Stimulated activated effector memory CD8-positive, alpha-beta T cell treated with anti-CD3 and anti-CD28 coated beads, Interleukin-12 subunit alpha, Interleukin-12 subunit beta, amount 100 ng/mL, for 72 hours (primary cell): ENCODE measurements around the gene PGAM2.

Source experiments
- ATAC-seq: fragments of 150-1000 bp; cut with Tn5 transposase; 2 replicates; pipeline ENCODE4 v1.10.0; 2021
- DNase-seq, 2 donors: peaks; one replicate each; pipeline ENCODE4 v3.0.0; 2021 to 2022; ENCODE audit warnings: low spot score in 2 of 2
- H3K27ac Mint-ChIP-seq: one replicate; pipeline ENCODE4 v1.8.0; 2022; ENCODE audit warnings: mild to moderate bottlenecking, mixed read lengths
- H3K36me3 Mint-ChIP-seq: one replicate; pipeline ENCODE4 v1.8.0; 2022; ENCODE audit warnings: mild to moderate bottlenecking, mixed read lengths
- H3K4me1 Mint-ChIP-seq: one replicate; pipeline ENCODE4 v1.8.0; 2022; ENCODE audit warnings: mixed read lengths
- H3K4me3 Mint-ChIP-seq: one replicate; pipeline ENCODE4 v1.8.0; 2022; ENCODE audit warnings: mild to moderate bottlenecking, mixed read lengths
- H3K9me3 Mint-ChIP-seq: one replicate; pipeline ENCODE4 v1.8.0; 2022; ENCODE audit warnings: mixed read lengths

The PGAM2 gene

DNA sequence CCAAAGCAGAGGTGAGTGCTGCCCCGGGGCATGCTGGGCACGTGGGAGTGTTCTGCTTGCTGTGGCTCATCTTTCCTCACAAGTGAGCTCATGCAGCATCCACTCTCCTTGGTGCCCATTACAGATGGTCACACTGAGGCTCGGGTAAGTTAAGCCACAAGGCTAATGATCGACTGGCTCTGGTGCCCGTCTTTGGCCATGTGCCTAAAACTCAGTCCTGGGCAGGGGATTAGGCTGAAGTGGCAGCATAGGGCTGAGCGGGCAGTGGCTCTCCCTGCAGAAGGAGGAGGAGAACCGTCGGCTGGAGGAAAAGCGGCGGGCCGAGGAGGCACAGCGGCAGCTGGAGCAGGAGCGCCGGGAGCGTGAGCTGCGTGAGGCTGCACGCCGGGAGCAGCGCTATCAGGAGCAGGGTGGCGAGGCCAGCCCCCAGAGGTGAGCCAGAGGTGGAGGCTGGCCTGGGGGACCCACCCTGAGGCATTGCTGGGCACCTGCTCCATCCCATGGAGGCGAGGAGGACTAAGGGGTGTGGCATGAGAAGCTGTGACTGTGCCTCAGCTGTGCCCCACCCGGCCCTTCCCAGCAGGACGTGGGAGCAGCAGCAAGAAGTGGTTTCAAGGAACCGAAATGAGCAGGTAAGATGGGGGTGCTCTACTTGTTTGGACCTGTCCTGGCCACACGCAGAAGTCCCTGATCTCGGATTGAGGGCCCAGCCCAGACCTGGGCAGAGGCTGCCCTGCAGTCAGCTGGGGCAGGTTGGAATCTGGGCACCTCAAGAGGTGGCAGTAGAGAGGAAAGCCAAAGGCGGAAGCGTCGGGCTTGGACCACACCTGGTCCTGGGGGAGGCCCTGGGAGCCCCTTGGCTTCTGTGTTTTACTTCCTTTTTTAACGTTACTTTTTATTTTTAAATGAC lies 7.3 kb downstream of the PGAM2 start:
- DNase-seq (no peak), ATAC-seq (no peak)
- peaks cover 82% of the 10 kb centered on the region for H3K36me3 Mint-ChIP-seq
- peaks cover 30% of the 10 kb centered on the region for H3K4me1 Mint-ChIP-seq
- peak overlapping the region; percentile 85 for H3K27ac Mint-ChIP-seq
- no peak overlapping the region for H3K4me3 Mint-ChIP-seq
- no peaks in the 10 kb centered on the region for H3K9me3 Mint-ChIP-seq

DNA sequence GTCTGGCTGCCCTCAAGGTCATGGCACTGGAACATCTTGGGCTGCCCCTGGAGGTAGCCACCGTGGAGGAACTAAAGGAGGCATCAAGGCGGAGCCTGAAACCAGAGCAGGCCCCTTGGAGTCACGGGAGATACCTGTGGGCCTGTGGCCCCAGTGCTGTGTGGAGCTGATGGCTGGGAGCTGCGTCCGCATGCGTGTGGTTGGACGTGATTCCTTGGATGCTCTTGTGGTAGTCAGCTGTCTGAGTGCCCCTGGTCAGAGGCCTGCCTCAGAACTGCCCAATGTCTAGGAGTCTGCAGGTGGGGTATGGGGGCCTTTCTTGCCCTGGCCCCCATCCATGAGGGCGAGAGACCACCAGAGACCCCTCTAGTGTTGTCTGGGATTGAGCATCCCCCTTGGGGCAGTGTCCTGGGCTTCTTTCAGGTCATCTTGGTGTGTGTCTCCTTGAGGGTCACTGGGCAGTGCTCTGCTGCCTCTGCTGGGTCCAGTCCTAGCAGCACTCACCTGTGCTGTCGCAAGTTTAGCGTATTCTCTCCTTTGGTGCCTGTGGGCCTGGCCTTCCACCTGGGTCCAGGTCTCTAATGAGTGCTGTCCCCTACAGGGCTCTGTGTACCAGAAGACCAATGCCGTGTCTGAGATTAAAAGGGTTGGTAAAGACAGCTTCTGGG lies 8.1 kb downstream of the PGAM2 start:
- no peak overlapping the region for H3K4me3 Mint-ChIP-seq
- H3K36me3 Mint-ChIP-seq, result peaks cover 85% of the 10 kb centered on the region
- no peak for DNase-seq

DNA sequence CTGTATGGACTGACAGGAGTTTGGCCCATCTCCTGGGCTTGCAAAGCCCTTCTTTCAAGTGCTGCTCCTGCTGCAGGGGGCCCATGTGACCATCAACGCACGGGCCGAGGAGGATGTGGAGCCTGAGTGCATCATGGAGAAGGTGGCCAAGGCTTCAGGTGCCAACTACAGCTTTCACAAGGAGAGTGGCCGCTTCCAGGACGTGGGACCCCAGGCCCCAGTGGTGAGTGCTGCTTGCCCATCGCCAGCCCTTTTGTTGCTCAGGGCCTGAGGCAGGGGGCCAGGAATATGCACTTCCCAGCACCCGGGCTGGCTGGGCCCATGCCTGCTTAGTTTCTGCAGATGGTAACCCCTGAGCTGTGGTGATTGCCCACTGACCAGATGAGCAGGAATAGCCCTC lies 8.7 kb downstream of the PGAM2 start:
- Mint-ChIP-seq H3K4me3 (no peak overlapping the region), H3K9me3 (no peaks in the 10 kb centered on the region), H3K4me1 (peaks cover 30% of the 10 kb centered on the region), H3K27ac (no peak overlapping the region), H3K36me3 (peaks cover 91% of the 10 kb centered on the region)
- no peak for ATAC-seq
- no peak for DNase-seq

More for the DNA sequence above, 8.1 kb downstream of the PGAM2 start:
- Mint-ChIP-seq H3K9me3 (no peaks in the 10 kb centered on the region), H3K27ac (peak overlapping the region; percentile 85), H3K4me1 (peaks cover 30% of the 10 kb centered on the region)
- no peak for ATAC-seq

DNA sequence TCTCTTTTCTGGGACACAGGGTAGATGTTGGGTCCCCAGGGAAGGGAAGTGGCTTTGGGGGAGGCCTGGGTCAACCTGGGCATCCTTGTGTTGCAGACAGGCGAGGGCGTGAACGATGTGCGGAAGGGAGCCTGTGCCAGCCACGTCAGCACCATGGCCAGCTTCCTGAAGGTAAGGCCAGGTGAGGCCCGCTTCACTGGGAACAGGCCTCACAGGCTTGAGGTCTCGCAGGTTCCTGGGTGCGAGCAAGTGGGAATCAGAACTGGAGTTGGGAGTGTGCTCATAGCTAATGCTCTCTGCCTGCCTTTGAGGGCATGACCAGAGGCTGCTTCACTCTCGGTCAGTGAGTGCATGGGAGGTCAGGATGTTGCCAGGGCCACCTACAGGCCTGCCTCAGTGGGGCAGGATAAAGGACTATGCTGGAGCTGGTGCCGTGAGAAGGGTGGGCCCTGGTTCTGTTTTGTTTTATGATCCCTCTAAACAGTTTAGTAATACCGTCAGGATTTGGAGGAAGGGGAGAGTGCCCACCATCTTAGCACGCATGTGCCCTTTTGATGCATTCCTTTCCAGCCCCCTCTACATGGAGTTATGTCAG lies 12.5 kb downstream of the PGAM2 start:
- Mint-ChIP-seq H3K36me3 (peaks cover 100% of the 10 kb centered on the region), H3K27ac (no peak overlapping the region), H3K9me3 (no peaks in the 10 kb centered on the region), H3K4me3 (no peak overlapping the region), H3K4me1 (peaks cover 44% of the 10 kb centered on the region)
- ATAC-seq, result no peak
- no peak for DNase-seq

DNA sequence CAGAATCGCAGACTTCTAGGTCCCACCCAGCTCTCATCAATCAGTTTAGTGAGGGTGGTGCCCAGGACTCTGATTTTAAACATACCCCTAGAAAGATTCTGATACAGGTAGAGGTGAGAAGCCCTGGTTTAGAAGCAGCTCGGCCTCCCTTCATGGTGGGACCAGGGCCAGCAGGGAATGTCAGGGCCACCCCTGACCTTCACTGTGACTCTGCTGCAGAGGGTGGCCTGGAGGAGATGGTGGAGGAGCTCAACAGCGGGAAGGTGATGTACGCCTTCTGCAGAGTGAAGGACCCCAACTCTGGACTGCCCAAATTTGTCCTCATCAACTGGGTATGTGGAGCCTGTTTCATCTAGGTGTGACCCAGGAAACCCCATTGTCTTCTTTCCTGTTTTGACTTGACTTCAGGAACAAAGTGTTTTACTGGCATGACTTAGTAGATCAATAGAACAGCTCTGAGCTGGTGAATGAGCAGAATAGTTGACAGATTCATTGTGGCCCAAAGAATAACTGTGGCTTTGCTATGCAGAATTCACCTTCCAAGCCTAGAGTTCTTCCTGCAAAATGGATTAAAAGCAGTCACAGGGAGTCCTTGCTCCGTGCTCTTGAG lies 13.7 kb downstream of the PGAM2 start:
- peaks cover 46% of the 10 kb centered on the region for H3K4me1 Mint-ChIP-seq
- no peaks in the 10 kb centered on the region for H3K9me3 Mint-ChIP-seq
- no peak overlapping the region for H3K27ac Mint-ChIP-seq
- no peak overlapping the region for H3K4me3 Mint-ChIP-seq
- H3K36me3 Mint-ChIP-seq, result peaks cover 94% of the 10 kb centered on the region
- DNase-seq (no peak), ATAC-seq (no peak)

DNA sequence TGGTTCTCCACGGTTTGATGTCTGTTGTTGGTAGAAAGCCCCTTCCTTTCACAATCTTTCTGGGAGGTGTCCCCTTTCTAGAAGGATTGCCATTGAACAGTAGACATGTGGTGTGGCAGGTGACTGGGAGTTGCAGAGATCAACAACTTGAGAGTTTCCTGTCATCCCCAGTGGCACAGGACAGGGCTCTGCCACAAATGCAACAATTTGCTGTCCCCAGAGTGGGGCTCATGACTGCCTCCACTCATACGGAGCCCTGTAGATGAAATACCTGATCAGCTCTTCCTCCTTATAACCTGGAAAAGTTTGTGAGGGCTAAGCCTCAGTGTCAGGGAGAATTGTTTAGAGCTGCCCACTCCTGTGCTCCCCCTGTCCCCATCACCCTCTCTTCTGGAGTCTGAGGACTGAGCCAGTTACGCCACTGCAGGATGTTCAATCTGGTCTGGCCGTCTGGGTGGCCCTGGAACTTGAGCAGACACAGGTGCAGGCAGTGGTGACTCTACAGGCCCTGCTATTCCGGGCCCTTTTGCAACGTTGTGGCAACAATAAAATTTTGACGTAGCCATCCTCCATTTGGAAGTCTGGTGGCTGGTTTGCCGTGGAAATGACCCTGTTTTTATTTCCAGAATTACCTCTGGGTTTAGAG lies 14.3 kb downstream of the PGAM2 start:
- ATAC-seq, result no peak
- H3K36me3 Mint-ChIP-seq, result peaks cover 94% of the 10 kb centered on the region
- DNase-seq, result no peak
- no peak overlapping the region for H3K4me3 Mint-ChIP-seq
- peak overlapping the region; percentile 77 for H3K27ac Mint-ChIP-seq
- H3K4me1 Mint-ChIP-seq, result peaks cover 50% of the 10 kb centered on the region
- H3K9me3 Mint-ChIP-seq, result no peaks in the 10 kb centered on the region

DNA sequence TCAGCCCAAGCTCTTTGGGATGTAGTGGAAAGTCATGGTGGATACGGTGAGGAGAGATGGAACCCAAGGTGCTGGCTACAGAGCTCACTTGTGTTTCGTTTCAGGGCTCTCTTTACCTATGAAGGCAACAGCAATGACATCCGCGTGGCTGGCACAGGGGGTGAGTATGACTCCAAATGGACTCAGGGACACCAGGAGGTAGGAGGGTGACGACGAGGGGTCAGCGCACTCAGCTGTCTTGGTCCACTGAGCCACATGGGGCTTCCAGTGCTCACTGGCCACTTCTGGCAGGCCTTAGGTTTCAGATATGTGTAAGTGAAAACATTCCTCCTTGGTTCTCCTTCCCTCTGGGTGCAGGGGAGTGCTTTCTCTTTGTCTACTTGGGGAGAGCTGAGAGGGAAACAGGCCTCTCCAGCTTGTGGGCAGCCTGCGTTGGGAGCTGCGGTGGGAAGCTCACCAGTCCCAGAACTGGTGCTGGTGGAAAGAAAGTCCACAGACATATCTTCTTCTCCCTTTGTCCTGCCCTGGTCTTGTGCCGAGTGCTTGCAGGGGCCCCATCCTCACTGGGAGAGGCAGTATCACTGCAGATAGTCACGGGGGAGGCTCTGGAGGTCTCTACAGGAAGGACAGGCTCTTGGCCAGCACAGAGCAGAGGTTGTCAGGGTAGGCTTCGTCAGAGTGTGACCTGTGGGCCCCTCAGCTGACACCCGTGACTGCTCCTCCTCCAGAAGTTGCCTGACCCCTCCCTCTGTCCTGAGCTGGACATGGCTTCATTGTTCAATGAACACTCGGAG lies 15.0 kb downstream of the PGAM2 start:
- Mint-ChIP-seq H3K36me3 (peaks cover 94% of the 10 kb centered on the region), H3K27ac (peak overlapping the region; percentile 77), H3K4me1 (peaks cover 54% of the 10 kb centered on the region), H3K9me3 (no peaks in the 10 kb centered on the region), H3K4me3 (no peak overlapping the region)
- DNase-seq (no peak), ATAC-seq (no peak)

DNA sequence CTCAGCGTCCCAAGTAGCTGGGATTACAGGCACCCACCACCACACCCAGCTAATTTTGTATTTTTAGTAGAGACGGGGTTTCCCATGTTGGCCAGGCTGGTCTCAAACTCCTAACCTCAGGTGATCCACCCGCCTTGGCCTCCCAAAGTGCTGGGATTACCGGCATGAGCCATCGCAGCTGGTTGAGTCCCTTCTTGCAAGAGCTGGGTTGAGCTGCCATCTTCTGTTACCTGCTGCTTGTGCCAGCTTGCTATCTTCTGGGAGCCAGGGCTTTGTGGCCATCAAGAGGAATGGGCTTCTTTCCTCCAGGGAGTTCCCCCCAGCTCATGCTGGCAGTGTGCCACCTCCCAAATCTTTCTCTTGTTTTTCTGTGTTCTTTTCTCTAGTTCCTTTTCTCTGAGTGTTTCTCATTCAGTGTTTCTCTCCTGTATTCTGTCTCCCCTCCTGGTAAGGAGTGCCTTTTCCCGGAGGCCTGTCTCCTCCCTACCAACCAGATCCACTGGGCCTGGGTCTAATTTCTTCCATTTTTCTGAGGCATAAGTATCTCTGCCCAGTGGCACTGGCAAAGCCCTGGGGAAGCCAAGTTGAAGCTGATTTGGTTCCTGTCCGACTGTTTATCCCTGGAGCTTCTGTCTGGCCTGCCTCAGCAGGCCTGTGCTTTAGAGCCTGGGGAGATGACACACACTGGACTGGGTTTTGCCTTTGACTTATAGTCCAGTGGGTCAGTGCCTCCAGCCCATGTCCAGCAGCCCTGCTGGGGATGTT lies 17.2 kb downstream of the PGAM2 start:
- Mint-ChIP-seq H3K27ac (peak overlapping the region; percentile 86), H3K4me1 (peaks cover 55% of the 10 kb centered on the region), H3K9me3 (no peaks in the 10 kb centered on the region), H3K4me3 (peak overlapping the region; percentile 34), H3K36me3 (peaks cover 74% of the 10 kb centered on the region)
- DNase-seq, result no peak
- ATAC-seq, result no peak

DNA sequence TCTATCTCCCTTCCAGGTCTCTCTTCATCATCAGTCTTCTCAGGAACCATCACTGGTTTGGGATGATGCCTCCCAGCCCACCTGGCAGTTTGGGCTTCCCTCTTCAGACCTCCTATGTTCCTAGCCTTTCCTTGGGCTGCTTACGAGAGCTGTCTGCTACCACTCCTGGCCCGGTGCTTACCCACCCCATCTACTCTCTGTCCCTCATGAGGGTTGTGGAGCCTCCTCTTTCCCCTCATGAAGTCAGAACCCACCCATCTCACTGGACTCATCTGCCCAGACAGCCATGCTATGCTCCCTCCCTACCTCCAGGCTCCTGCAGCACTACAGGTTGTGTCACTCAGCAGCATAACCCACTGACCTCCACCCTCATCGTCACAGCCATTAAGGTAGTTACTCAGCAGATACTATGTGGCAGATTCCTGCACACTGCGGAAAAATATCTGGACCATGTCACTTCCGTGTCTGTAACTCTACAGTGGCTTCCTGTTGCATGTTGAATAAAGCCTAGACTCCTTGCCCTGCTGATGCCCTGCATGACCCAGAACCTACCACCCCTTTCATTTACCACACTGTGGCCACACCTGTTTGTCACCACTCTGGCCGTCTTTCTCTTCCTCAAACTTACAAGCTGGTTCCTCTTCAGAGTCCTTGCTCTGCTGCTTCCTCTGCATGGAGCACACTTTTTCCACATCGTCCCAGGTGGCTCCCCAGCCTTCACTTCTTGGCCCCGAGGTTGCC lies 18.9 kb downstream of the PGAM2 start:
- peak overlapping the region; percentile 80 for H3K4me3 Mint-ChIP-seq
- H3K9me3 Mint-ChIP-seq, result no peaks in the 10 kb centered on the region
- no peak for DNase-seq
- H3K36me3 Mint-ChIP-seq, result peaks cover 57% of the 10 kb centered on the region
- ATAC-seq, result peak; percentile 86
- peak overlapping the region; percentile 89 for H3K27ac Mint-ChIP-seq
- H3K4me1 Mint-ChIP-seq, result peaks cover 55% of the 10 kb centered on the region

DNA sequence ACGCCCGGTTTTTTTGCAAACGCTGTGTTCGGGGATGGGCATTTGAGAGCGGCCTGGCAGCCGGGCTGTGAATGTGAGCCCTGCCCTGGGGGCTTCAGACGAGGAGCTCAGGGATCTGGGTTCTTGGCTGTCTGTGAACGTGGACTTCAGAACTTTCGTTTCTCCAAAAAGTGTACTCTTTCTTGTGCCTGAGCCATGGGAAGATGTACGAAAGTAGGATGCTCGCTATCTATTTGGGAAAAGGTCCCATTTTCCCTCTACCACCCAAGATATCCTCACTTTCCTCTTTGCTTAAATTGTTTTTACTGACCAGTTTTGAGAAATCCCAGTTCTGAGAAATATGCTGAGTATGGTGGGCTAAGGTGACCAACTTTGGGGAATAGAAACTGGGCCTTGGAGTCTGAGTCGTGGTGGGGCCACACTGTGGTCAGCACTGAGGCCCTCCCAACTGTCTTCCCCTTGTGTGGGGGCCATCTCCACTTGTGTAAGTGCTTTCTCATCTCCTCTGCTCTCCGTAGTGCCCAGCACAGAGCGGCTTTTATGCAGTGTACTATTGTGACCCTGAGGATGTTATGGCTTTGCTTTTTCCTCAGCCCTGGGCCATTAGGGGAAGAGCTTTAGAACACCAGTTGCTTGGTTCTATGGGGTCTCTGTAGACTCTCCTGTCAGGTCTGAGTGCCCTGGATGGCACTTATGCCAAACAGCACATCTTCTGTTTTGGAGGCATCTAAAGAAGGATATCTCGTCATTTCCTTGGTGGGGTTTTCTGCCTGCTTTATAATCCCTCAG lies 19.9 kb downstream of the PGAM2 start:
- Mint-ChIP-seq H3K4me3 (peak overlapping the region; percentile 80), H3K27ac (peak overlapping the region; percentile 89), H3K36me3 (peaks cover 51% of the 10 kb centered on the region), H3K4me1 (peaks cover 57% of the 10 kb centered on the region), H3K9me3 (no peaks in the 10 kb centered on the region)
- ATAC-seq (peak; percentile 5), DNase-seq (no peak)

DNA sequence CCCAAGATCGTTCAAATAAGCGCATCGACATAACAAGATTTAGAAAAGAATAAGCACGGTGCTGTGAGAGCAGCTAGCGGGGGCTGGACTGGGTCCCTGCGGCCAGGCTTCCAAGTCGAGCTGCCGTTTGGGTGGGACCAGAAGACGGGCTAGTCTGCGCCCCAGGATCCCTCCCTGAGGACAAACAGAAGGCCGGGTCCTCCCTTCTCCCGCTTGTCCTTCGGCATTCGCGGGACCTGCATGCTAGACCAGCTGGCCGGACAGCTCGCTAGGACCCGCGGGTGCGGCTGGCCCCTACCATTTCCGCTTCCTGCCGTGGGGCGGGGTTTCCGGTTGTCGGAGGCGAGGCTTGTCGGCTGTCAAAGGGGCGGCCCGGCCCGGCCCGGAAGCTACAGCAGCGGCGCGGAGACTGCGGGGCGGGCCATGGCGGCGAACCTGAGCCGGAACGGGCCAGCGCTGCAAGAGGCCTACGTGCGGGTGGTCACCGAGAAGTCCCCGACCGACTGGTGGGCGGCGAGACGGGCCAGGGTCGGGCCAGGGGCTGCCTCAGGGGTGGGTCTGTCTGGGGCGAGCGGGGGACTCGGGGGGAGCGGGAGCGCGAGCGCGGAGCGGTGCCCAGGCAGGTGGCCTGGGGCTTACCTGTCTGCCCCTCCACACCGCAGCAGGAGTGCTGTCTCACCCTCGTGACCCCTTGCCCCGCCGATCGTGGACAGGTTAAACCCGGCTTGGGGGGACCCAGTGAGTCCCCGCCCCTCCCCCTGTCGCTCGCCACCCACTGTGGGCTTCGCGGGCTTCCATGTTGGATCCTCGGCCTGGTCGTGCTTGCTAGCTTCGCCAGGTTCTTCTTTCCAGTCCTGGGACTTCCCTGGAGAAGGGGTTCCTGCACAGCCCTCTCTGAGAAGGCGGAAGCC lies 20.8 kb downstream of the PGAM2 start, which contains the start of gene DBNL:
Gene DBNL (plus strand): TSS at position 388 of the 911 bp plus-strand sequence. CDS start 36 bp downstream, at position 424.
- ATAC-seq, result peak; percentile 81
- DNase-seq, result peak; percentile 87 to 96
- Mint-ChIP-seq H3K36me3 (peaks cover 44% of the 10 kb centered on the region), H3K27ac (peak within 1 kb of the TSS; percentile 89), H3K4me1 (peaks cover 49% of the 10 kb centered on the region), H3K4me3 (peak within 1 kb of the TSS; percentile 80), H3K9me3 (no peaks in the 10 kb centered on the region)

DNA sequence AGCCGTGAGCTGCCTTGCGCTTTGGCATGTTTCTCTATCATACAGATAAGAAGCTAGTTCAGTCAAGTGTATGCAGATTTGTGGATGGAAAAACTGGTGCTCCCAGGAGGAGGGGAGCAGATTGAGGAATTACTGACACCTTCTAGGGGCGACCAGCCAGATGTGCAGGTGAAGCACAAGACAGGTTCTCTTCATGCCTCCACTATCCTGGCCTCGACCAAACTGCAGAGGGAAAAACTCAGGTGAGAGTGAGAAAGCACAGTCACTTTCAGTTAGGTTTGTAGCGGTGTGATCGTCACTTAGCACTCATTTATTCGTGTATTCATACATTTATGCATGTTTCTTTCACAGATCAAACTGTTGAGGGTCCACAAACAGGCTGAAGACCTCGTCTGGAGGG lies 21.5 kb downstream of the PGAM2 start:
- peaks cover 37% of the 10 kb centered on the region for H3K36me3 Mint-ChIP-seq
- ATAC-seq (no peak), DNase-seq (no peak)
- peaks cover 45% of the 10 kb centered on the region for H3K4me1 Mint-ChIP-seq
- H3K9me3 Mint-ChIP-seq, result no peaks in the 10 kb centered on the region
- H3K27ac Mint-ChIP-seq, result peak overlapping the region; percentile 89
- H3K4me3 Mint-ChIP-seq, result peak overlapping the region; percentile 80
